A549 (cell line): Measurements from ENCODE around the gene ZG16B. TPM values are rescaled to one million over a fixed set of nuclear protein-coding genes. Genes with fewer than 3 reads are reported as not detected.
A peak's percentile ranks its signal among the peaks of the same experiment; 100 is the strongest.

ENCODE experiments used
- ATAC-seq, 2 experiments: fragments of 200-7000 bp in 1 of 2; fragments of >200 bp in 1 of 2; cut with Nextera tagmentation in 1 of 2; cut with Tn5 transposase in 1 of 2; 3 replicates each; pipeline versions ENCODE4 v1.8.0 to v1.9.1; 2018 to 2020; ENCODE audit warnings: mild to moderate bottlenecking in 1 of 2, moderate library complexity in 1 of 2
- CTCF ChIA-PET: fragments of 300-600 bp; sonication (Branson Sonifier 250); formaldehyde crosslinking; extraction: SDS; loops from one replicate; lab custom pipeline; 2021; ENCODE audit warnings: antibody characterized with exemption, inconsistent platforms; lab: Yijun Ruan, JAX
- POLR2A ChIA-PET: fragments of 350-600 bp; formaldehyde crosslinking; extraction: SDS; loops from one replicate; lab custom pipeline; 2021; ENCODE audit warnings: antibody characterized with exemption, inconsistent platforms; lab: Yijun Ruan, JAX
- DNase-seq, 2 experiments: peaks; one replicate each; pipeline versions ENCODE4 v3.0.0 to v3.0.0-alpha.2; 2011 to 2016; ENCODE audit warnings: low read depth in 1 of 2, low spot score in 1 of 2
- FAIRE-seq: peaks from 2 replicates; lab custom pipeline; 2011; peaks lifted over from hg19 to GRCh38; lab: Jason Lieb, UNC
- H3K27ac ChIP-seq, 2 experiments: fragments of >200 bp; sonication (Bioruptor Twin); formaldehyde crosslinking; 3 replicates each; pipeline ENCODE4 v1.5.1; 2016 to 2017
- H3K4me1 ChIP-seq: fragments of >200 bp; sonication (Bioruptor Twin); formaldehyde crosslinking; 3 replicates; pipeline ENCODE4 v1.6.1; 2016
- H3K4me2 ChIP-seq: fragments of >200 bp; sonication (Bioruptor Twin); formaldehyde crosslinking; 3 replicates; pipeline ENCODE4 v1.6.1; 2016
- H3K4me3 ChIP-seq: fragments of >200 bp; sonication (Bioruptor Twin); formaldehyde crosslinking; 3 replicates; pipeline ENCODE4 v1.5.1; 2016
- H3K9me3 ChIP-seq: fragments of >200 bp; sonication (Bioruptor Twin); formaldehyde crosslinking; 3 replicates; pipeline ENCODE4 v1.6.1; 2016
- ATOH8 ChIP-seq: fragments of 250-450 bp; sonication (Bioruptor Pico); IDR thresholded peaks from 2 replicates; pipeline ENCODE4 v1.5.0; 2020; ENCODE audit warnings: low read depth, mild to moderate bottlenecking, moderate library complexity
- BCL3 ChIP-seq: fragments of >200 bp; sonication (Bioruptor Twin); formaldehyde crosslinking; IDR thresholded peaks from 3 replicates; pipeline ENCODE4 v1.6.1; 2016
- CHD4 ChIP-seq: fragments of 200-600 bp; sonication (generic); IDR thresholded peaks from 2 replicates; pipeline ENCODE4 v1.6.1; 2016; ENCODE audit warnings: antibody characterized with exemption, mild to moderate bottlenecking, borderline replicate concordance
- EHF ChIP-seq: fragments of 250-450 bp; sonication (Bioruptor Pico); IDR thresholded peaks from 2 replicates; pipeline ENCODE4 v1.5.0; 2020; ENCODE audit warnings: mild to moderate bottlenecking
- ESRRA ChIP-seq: fragments of 150-350 bp; IDR thresholded peaks from 2 replicates; pipeline ENCODE4 v1.6.1; 2014; ENCODE audit warnings: mild to moderate bottlenecking, low read length, borderline replicate concordance
- FOSL2 ChIP-seq, 2 experiments: fragments of 450-650 bp in 1 of 2; fragments of >200 bp in 1 of 2; sonication (Bioruptor Twin) in 1 of 2; formaldehyde crosslinking; IDR thresholded peaks; 2 replicates each; pipeline versions ENCODE4 v1.5.0 to v1.6.1; 2016 to 2020; ENCODE audit warnings: mild to moderate bottlenecking in 1 of 2, moderate library complexity in 1 of 2
- FOXS1 ChIP-seq: fragments of 250-450 bp; sonication (Bioruptor Pico); IDR thresholded peaks from 2 replicates; pipeline ENCODE4 v1.5.0; 2020; ENCODE audit warnings: mild to moderate bottlenecking, moderate library complexity
- HDAC2 ChIP-seq: fragments of 200-600 bp; sonication (generic); IDR thresholded peaks from 2 replicates; pipeline ENCODE4 v1.6.1; 2016
- JUN ChIP-seq, 2 experiments: fragments of >200 bp; sonication (Bioruptor Twin); formaldehyde crosslinking; IDR thresholded peaks; 2 replicates in 1 of 2; 3 replicates in 1 of 2; pipeline ENCODE4 v1.6.1; 2016 to 2017
- MAZ ChIP-seq: fragments of 150-350 bp; IDR thresholded peaks from 2 replicates; pipeline ENCODE4 v1.6.1; 2014; ENCODE audit warnings: antibody characterized with exemption, low read depth, low read length, borderline replicate concordance
- MYC ChIP-seq: IDR thresholded peaks from 2 replicates; pipeline ENCODE4 v1.6.1; 2012; ENCODE audit warnings: mild to moderate bottlenecking, inconsistent platforms, low read length, improper control_type of control experiment, borderline replicate concordance
- NFE2L2 ChIP-seq: fragments of 150-350 bp; conservative IDR thresholded peaks from 2 replicates; pipeline ENCODE4 v1.6.1; 2014; ENCODE audit warnings: low read length
- POLR2AphosphoS2 ChIP-seq: conservative IDR thresholded peaks from 2 replicates; pipeline ENCODE4 v1.6.1; 2012; ENCODE audit warnings: low read length, improper control_type of control experiment, inconsistent platforms
- RCOR1 ChIP-seq: fragments of 150-350 bp; IDR thresholded peaks from 2 replicates; pipeline ENCODE4 v1.6.1; 2014; ENCODE audit warnings: antibody characterized with exemption, low read length, low read depth
- RNF2 ChIP-seq: fragments of 200-600 bp; sonication (generic); IDR thresholded peaks from 2 replicates; pipeline ENCODE4 v1.6.1; 2016; ENCODE audit warnings: low read depth, mild to moderate bottlenecking, antibody characterized with exemption, moderate library complexity, borderline replicate concordance
- SMC3 ChIP-seq: fragments of >200 bp; sonication (Bioruptor Twin); formaldehyde crosslinking; IDR thresholded peaks from 3 replicates; pipeline ENCODE4 v1.6.1; 2018; ENCODE audit warnings: inconsistent platforms
- SREBF2 ChIP-seq: fragments of 450-650 bp; IDR thresholded peaks from 2 replicates; pipeline ENCODE4 v1.6.1; 2014; ENCODE audit warnings: mild to moderate bottlenecking, moderate library complexity
- USF2 ChIP-seq: fragments of 450-650 bp; IDR thresholded peaks from 2 replicates; pipeline ENCODE4 v1.6.1; 2014; ENCODE audit warnings: antibody characterized with exemption
- WGBS: methylation state at CpG from one replicate; pipeline ENCODE4 v1.1.6; 2017; ENCODE audit errors: missing lambda C conversion rate; 5-methylcytosine and 5-hydroxymethylcytosine counted together
- polyA minus RNA-seq: library from RNA; depleted of rRNA, polyadenylated mRNA; stranded (reverse); fragments of >200 nt; gene quantifications from 2 replicates; pipeline ENCODE4 v1.2.3, GENCODE V29; 2011; rRNA and poly(A)+ RNA removed
- polyA plus RNA-seq, 4 experiments: library from polyadenylated mRNA; depleted of rRNA in 3 of 4; stranded (reverse); fragments of >200 nt; fragmentation: RNase III in 1 of 4; extraction: RNeasy Plus Mini Kit Qiagen cat#74134 plus additional on column Dnase treatment in 1 of 4; gene quantifications; 2 replicates in 3 of 4; 3 replicates in 1 of 4; pipeline ENCODE4 v1.2.3, GENCODE V29; 2011 to 2017

ZG16B gene
- polyA plus RNA-seq (2011; rRNA removed) (0.85 and 0.86 TPM in 2 replicates), polyA plus RNA-seq (2017; fragmentation: RNase III; extraction: RNeasy Plus Mini Kit Qiagen cat#74134 plus additional on column Dnase treatment) (0.40 to 0.59 TPM (median 0.54 TPM) in 3 replicates), polyA minus RNA-seq (0.54 and 0.58 TPM in 2 replicates)
- 0.48 and 0.51 TPM in 2 replicates for polyA plus RNA-seq (2012; cell fraction: cytosol; rRNA removed)
- 0.60 and 1.3 TPM in 2 replicates for polyA plus RNA-seq (2012; cell fraction: nucleus; rRNA removed)

GRCh38 chr16:2829501-2830354, at the start of gene ZG16B:
Gene ZG16B (plus strand): TSS chr16:2830303. CDS start chr16:2830442, 139 bp downstream.
- no peaks in the 10 kb centered on the region for H3K9me3 ChIP-seq
- ChIA-PET POLR2A (no interaction called here), CTCF (interaction anchor here (5.0 kb wide), 1 partner anchor 9 kb away, joined by 31 read pairs; no protein-coding TSS in a partner anchor)
- H3K4me2 ChIP-seq, result no peak within 1 kb of the TSS
- peaks cover 7% of the 10 kb centered on the region; the same call in 1 of the 3 replicates for H3K4me1 ChIP-seq
- no peak for FAIRE-seq
- 66% methylated on average over 29 of the region's 32 CpGs for WGBS
- ATAC-seq, result peak; percentile 16 to 44; a peak in 3 of 6 replicates
- no peak within 1 kb of the TSS for H3K4me3 ChIP-seq
- H3K27ac ChIP-seq, result peak within 1 kb of the TSS in 1 of 2 experiments; percentile 54; a peak in 3 of 6 replicates
- TF ChIP-seq BCL3 (no peak), RNF2 (no peak), NFE2L2 (no peak), RCOR1 (no peak), JUN (IDR thresholded peaks at IDR 0.05) (no peak)
- DNase-seq, result no peak

GRCh38 chr16:2782583-2783351, 47.3 kb upstream of the ZG16B start:
- DNase-seq (no peak), ATAC-seq (peak; percentile 66 to 77), FAIRE-seq (no peak)
- Histone ChIP-seq H3K4me2 (no peak overlapping the region), H3K9me3 (no peaks in the 10 kb centered on the region), H3K4me1 (peaks cover 8% of the 10 kb centered on the region), H3K4me3 (no peak overlapping the region), H3K27ac (no peak overlapping the region)
- ChIA-PET POLR2A (no interaction called here), CTCF (interaction anchor here (0.9 to 3.8 kb wide), 8 partner anchors 9 to 88 kb away, joined by 3 to 17 read pairs (median 6); no protein-coding TSS in a partner anchor)
- TF ChIP-seq FOXS1 (CRISPR knock-in tag) (no peak), SMC3 (no peak)
- 89% methylated on average over 17 of the region's 20 CpGs for WGBS

- Histone ChIP-seq H3K4me1 (peaks cover 1% of the 10 kb centered on the region; the same call in 1 of the 3 replicates), H3K9me3 (no peaks in the 10 kb centered on the region), H3K27ac (no peak overlapping the region), H3K4me2 (no peak overlapping the region), H3K4me3 (no peak overlapping the region)
- WGBS, result 83% methylated on average over 15 of the region's 15 CpGs
- DNase-seq (no peak), FAIRE-seq (no peak), ATAC-seq (no peak)
- CTCF ChIA-PET, result interaction anchor here (0.8 to 3.8 kb wide), 9 partner anchors 8 to 123 kb away, joined by 3 to 17 read pairs (median 5); no protein-coding TSS in a partner anchor
- TF ChIP-seq EHF (CRISPR knock-in tag) (no peak), CHD4 (no peak), ESRRA (no peak), MYC (no peak), RCOR1 (no peak), FOSL2 (IDR thresholded peaks at IDR 0.05) (no peak), FOSL2 (CRISPR knock-in tag; IDR thresholded peaks at IDR 0.05) (no peak), ATOH8 (CRISPR knock-in tag) (no peak), JUN (IDR thresholded peaks at IDR 0.05) (no peak), MAZ (no peak), HDAC2 (no peak), POLR2AphosphoS2 (no peak), SREBF2 (no peak), USF2 (no peak), RNF2 (no peak)
- POLR2A ChIA-PET, result interaction anchor here (0.5 to 1.0 kb wide), 2 partner anchors 12 to 16 kb away, joined by 3 read pairs; no protein-coding TSS in a partner anchor
Measured at GRCh38 chr16:2783581-2784357, 46.3 kb upstream of the ZG16B start.
